ENCODE data around the gene FLT3LG. TPM values are rescaled to one million over a fixed set of nuclear protein-coding genes. Genes with fewer than 3 reads are reported as not detected.
A peak's percentile ranks its signal among the peaks of the same experiment; 100 is the strongest.

FLT3LG gene
- total RNA-seq, 1 experiment from 2014 or later, result 1.5 TPM

- no peak overlapping the region for H3K27ac ChIP-seq (ENCODE audit: low read length)
- intact Hi-C loops (cut with micrococcal nuclease; ENCODE audit: unreplicated experiment), result no loop called here
- BruUV-seq (replicated peaks), result no TSS peak
- no peaks in the 10 kb centered on the region for H3K27me3 ChIP-seq (ENCODE audit: control insufficient read depth, insufficient read depth, low read length)
- CTCF ChIA-PET, result interaction anchor here (0.6 kb wide), 1 partner anchor 46 kb away, joined by 4 read pairs; no protein-coding TSS in a partner anchor
- ATAC-seq (no peak), DNase-seq (ENCODE audit: low read depth, low spot score) (no peak)
- in situ Hi-C loops (cut with HindIII; ENCODE audit: low pct_unique_long_range_greater_than_20kb, low sequenced_read_pairs), result no loop called here
- H3K4me1 ChIP-seq (ENCODE audit: control insufficient read depth, insufficient read depth, low read length), result no peaks in the 10 kb centered on the region
- H3K4me3 ChIP-seq (ENCODE audit: low read depth in 2 of 2, low read length in 2 of 2), result no peak overlapping the region
- POLR2A ChIA-PET, result no interaction called here
- TF ChIP-seq, protein P1, sequence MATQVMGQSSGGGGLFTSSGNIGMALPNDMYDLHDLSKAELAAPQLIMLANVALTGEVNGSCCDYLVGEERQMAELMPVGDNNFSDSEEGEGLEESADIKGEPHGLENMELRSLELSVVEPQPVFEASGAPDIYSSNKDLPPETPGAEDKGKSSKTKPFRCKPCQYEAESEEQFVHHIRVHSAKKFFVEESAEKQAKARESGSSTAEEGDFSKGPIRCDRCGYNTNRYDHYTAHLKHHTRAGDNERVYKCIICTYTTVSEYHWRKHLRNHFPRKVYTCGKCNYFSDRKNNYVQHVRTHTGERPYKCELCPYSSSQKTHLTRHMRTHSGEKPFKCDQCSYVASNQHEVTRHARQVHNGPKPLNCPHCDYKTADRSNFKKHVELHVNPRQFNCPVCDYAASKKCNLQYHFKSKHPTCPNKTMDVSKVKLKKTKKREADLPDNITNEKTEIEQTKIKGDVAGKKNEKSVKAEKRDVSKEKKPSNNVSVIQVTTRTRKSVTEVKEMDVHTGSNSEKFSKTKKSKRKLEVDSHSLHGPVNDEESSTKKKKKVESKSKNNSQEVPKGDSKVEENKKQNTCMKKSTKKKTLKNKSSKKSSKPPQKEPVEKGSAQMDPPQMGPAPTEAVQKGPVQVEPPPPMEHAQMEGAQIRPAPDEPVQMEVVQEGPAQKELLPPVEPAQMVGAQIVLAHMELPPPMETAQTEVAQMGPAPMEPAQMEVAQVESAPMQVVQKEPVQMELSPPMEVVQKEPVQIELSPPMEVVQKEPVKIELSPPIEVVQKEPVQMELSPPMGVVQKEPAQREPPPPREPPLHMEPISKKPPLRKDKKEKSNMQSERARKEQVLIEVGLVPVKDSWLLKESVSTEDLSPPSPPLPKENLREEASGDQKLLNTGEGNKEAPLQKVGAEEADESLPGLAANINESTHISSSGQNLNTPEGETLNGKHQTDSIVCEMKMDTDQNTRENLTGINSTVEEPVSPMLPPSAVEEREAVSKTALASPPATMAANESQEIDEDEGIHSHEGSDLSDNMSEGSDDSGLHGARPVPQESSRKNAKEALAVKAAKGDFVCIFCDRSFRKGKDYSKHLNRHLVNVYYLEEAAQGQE (IDR thresholded peaks at IDR 0.05; ENCODE audit: insufficient read depth in 1 of 2, low read depth in 2 of 2, low read length in 1 of 2), result no peak
- TF ChIP-seq, protein P2, sequence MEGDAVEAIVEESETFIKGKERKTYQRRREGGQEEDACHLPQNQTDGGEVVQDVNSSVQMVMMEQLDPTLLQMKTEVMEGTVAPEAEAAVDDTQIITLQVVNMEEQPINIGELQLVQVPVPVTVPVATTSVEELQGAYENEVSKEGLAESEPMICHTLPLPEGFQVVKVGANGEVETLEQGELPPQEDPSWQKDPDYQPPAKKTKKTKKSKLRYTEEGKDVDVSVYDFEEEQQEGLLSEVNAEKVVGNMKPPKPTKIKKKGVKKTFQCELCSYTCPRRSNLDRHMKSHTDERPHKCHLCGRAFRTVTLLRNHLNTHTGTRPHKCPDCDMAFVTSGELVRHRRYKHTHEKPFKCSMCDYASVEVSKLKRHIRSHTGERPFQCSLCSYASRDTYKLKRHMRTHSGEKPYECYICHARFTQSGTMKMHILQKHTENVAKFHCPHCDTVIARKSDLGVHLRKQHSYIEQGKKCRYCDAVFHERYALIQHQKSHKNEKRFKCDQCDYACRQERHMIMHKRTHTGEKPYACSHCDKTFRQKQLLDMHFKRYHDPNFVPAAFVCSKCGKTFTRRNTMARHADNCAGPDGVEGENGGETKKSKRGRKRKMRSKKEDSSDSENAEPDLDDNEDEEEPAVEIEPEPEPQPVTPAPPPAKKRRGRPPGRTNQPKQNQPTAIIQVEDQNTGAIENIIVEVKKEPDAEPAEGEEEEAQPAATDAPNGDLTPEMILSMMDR (IDR thresholded peaks at IDR 0.05), result no peak
- TF ChIP-seq TCF7L2 (IDR thresholded peaks at IDR 0.05; ENCODE audit: low read depth, low read length) (no peak), SIN3A (IDR thresholded peaks at IDR 0.05; ENCODE audit: borderline replicate concordance, insufficient read depth, low read depth, low read length) (no peak), POLR2AphosphoS5 (IDR thresholded peaks at IDR 0.05; ENCODE audit: low read depth, low read length) (no peak)
- no peaks in the 10 kb centered on the region for H3K9me3 ChIP-seq (ENCODE audit: control insufficient read depth, insufficient read depth, low read depth, low read length)
- no peaks in the 10 kb centered on the region for H3K36me3 ChIP-seq (ENCODE audit: control insufficient read depth, insufficient read depth, low read length)
These were observed 50.9 kb downstream of the FLT3LG start for GRCh38 chr19:49524812-49525455.

DNA sequence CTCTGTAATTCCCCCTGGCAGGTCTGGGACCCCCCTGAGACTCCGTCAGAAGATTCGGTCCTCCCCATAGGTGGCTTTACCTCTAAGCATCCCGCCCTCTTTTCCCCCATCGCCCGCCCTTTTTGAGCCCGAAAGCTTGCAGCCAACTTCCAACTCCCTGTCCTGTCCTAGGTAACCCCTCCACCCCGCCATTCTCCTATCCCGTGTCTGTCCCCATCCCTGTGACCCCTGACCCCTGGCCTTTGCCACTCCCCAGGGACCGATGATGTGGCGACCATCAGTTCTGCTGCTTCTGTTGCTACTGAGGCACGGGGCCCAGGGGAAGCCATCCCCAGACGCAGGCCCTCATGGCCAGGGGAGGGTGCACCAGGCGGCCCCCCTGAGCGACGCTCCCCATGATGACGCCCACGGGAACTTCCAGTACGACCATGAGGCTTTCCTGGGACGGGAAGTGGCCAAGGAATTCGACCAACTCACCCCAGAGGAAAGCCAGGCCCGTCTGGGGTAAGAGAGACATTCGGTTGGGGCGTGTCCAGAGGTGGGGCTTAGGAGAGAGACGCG lies 54.3 kb downstream of the FLT3LG start:
- POLR2A ChIA-PET, result no interaction called here
- in situ Hi-C loops (cut with HindIII; ENCODE audit: low pct_unique_long_range_greater_than_20kb, low sequenced_read_pairs), result no loop called here
- TF ChIP-seq, protein P1 (IDR thresholded peaks at IDR 0.05; ENCODE audit: insufficient read depth in 1 of 2, low read depth in 2 of 2, low read length in 1 of 2), result no peak
- TF ChIP-seq TCF7L2 (IDR thresholded peaks at IDR 0.05; ENCODE audit: low read depth, low read length) (no peak), POLR2AphosphoS5 (IDR thresholded peaks at IDR 0.05; ENCODE audit: low read depth, low read length) (no peak), SIN3A (IDR thresholded peaks at IDR 0.05; ENCODE audit: borderline replicate concordance, insufficient read depth, low read depth, low read length) (no peak)
- TF ChIP-seq, protein P2 (IDR thresholded peaks at IDR 0.05), result no peak
- Histone ChIP-seq H3K27ac (ENCODE audit: low read length) (no peak overlapping the region), H3K9me3 (ENCODE audit: control insufficient read depth, insufficient read depth, low read depth, low read length) (no peaks in the 10 kb centered on the region), H3K4me1 (ENCODE audit: control insufficient read depth, insufficient read depth, low read length) (no peaks in the 10 kb centered on the region), H3K4me3 (ENCODE audit: low read depth in 2 of 2, low read length in 2 of 2) (peak overlapping the region; percentile 46 to 58), H3K36me3 (ENCODE audit: control insufficient read depth, insufficient read depth, low read length) (no peaks in the 10 kb centered on the region), H3K27me3 (ENCODE audit: control insufficient read depth, insufficient read depth, low read length) (no peaks in the 10 kb centered on the region)
- no peak for DNase-seq (ENCODE audit: low read depth, low spot score)
- ATAC-seq, result no peak
- intact Hi-C loops (cut with micrococcal nuclease; ENCODE audit: unreplicated experiment), result no loop called here
- BruUV-seq (replicated peaks), result no TSS peak
- CTCF ChIA-PET, result no interaction called here
